Hematopoietic multipotent progenitor cell treated with erythropoietin and hydrocortisone succinate and interleukin-3 and kit ligand, for 8 days (in vitro differentiated cells): ENCODE data around the gene MAGEH1.

Experiments
- DNase-seq: peaks from one replicate; pipeline ENCODE4 v3.0.0-alpha.2; 2015

MAGEH1 gene

GRCh38 chrX:55490974-55491373, 39.0 kb downstream of the MAGEH1 start:
- DNase-seq = peak; percentile 3
